Measurements from ENCODE around the gene EDAR.

EDAR gene

GRCh38 chr2:108854484-108854883 is 134.5 kb downstream of the EDAR start:
- no peaks in the 10 kb centered on the region for H3K36me3 ChIP-seq (ENCODE audit: insufficient read depth, low read length)
- no peak overlapping the region for H3K4me3 ChIP-seq (ENCODE audit: low read depth in 1 of 2, low read length in 2 of 2)
- no peak overlapping the region for H3K27ac ChIP-seq (ENCODE audit: low read depth, low read length)
- H3K4me1 ChIP-seq (ENCODE audit: insufficient read depth, low read length) = peaks cover 3% of the 10 kb centered on the region
- H3K27me3 ChIP-seq (ENCODE audit: control insufficient read depth in 1 of 2, insufficient read depth in 2 of 2, low read length in 2 of 2) = no peaks in the 10 kb centered on the region
- H3K9ac ChIP-seq (ENCODE audit: low read length) = no peak overlapping the region
- no peaks in the 10 kb centered on the region for H3K9me3 ChIP-seq (ENCODE audit: low read length)

- Histone ChIP-seq H3K36me3 (ENCODE audit: insufficient read depth, low read length) (no peaks in the 10 kb centered on the region), H3K4me1 (ENCODE audit: insufficient read depth, low read length) (peaks cover 3% of the 10 kb centered on the region), H3K4me3 (ENCODE audit: low read depth in 1 of 2, low read length in 2 of 2) (no peak overlapping the region), H3K27me3 (ENCODE audit: control insufficient read depth in 1 of 2, insufficient read depth in 2 of 2, low read length in 2 of 2) (no peaks in the 10 kb centered on the region), H3K9me3 (ENCODE audit: low read length) (no peaks in the 10 kb centered on the region), H3K27ac (ENCODE audit: low read depth, low read length) (no peak overlapping the region), H3K9ac (ENCODE audit: low read length) (no peak overlapping the region)
Measured at GRCh38 chr2:108853421-108853820, 135.6 kb downstream of the EDAR start.

GRCh38 chr2:108852375-108852774 is 136.6 kb downstream of the EDAR start:
- H3K36me3 ChIP-seq (ENCODE audit: insufficient read depth, low read length) = no peaks in the 10 kb centered on the region
- H3K27me3 ChIP-seq (ENCODE audit: control insufficient read depth in 1 of 2, insufficient read depth in 2 of 2, low read length in 2 of 2) = no peaks in the 10 kb centered on the region
- peaks cover 3% of the 10 kb centered on the region for H3K4me1 ChIP-seq (ENCODE audit: insufficient read depth, low read length)
- H3K9me3 ChIP-seq (ENCODE audit: low read length) = no peaks in the 10 kb centered on the region
- no peak overlapping the region for H3K27ac ChIP-seq (ENCODE audit: low read depth, low read length)
- no peak overlapping the region for H3K4me3 ChIP-seq (ENCODE audit: low read depth in 1 of 2, low read length in 2 of 2)
- no peak overlapping the region for H3K9ac ChIP-seq (ENCODE audit: low read length)

- H3K27me3 ChIP-seq (ENCODE audit: control insufficient read depth in 1 of 2, insufficient read depth in 2 of 2, low read length in 2 of 2) = no peaks in the 10 kb centered on the region
- H3K4me3 ChIP-seq (ENCODE audit: low read depth in 1 of 2, low read length in 2 of 2) = no peak overlapping the region
- H3K4me1 ChIP-seq (ENCODE audit: insufficient read depth, low read length) = no peaks in the 10 kb centered on the region
- H3K36me3 ChIP-seq (ENCODE audit: insufficient read depth, low read length) = no peaks in the 10 kb centered on the region
- H3K9ac ChIP-seq (ENCODE audit: low read length) = no peak overlapping the region
- no peaks in the 10 kb centered on the region for H3K9me3 ChIP-seq (ENCODE audit: low read length)
- H3K27ac ChIP-seq (ENCODE audit: low read depth, low read length) = no peak overlapping the region
Measured at GRCh38 chr2:108847000-108847399, 142.0 kb downstream of the EDAR start.

- Histone ChIP-seq H3K9me3 (ENCODE audit: low read length) (no peaks in the 10 kb centered on the region), H3K4me3 (ENCODE audit: low read depth in 1 of 2, low read length in 2 of 2) (no peak overlapping the region), H3K36me3 (ENCODE audit: insufficient read depth, low read length) (no peaks in the 10 kb centered on the region), H3K27me3 (ENCODE audit: control insufficient read depth in 1 of 2, insufficient read depth in 2 of 2, low read length in 2 of 2) (no peaks in the 10 kb centered on the region), H3K27ac (ENCODE audit: low read depth, low read length) (no peak overlapping the region), H3K4me1 (ENCODE audit: insufficient read depth, low read length) (no peaks in the 10 kb centered on the region), H3K9ac (ENCODE audit: low read length) (no peak overlapping the region)
Measured at GRCh38 chr2:108845923-108846322, 143.1 kb downstream of the EDAR start.

Data from muscle layer of colon (tissue), 2 donors.